BJ (cell line): Measurements from ENCODE around the gene DYDC1. TPM values are rescaled to one million over a fixed set of nuclear protein-coding genes. Genes with fewer than 3 reads are reported as not detected.

ENCODE experiments used
- CTCF ChIA-PET: fragments of 350-600 bp; formaldehyde crosslinking; extraction: SDS; loops from one replicate; lab custom pipeline; 2021; ENCODE audit warnings: antibody characterized with exemption, inconsistent platforms; lab: Yijun Ruan, JAX
- POLR2A ChIA-PET: fragments of 300-600 bp; sonication (Branson Sonifier 250); formaldehyde crosslinking; extraction: SDS; loops from one replicate; lab custom pipeline; 2021; ENCODE audit warnings: antibody characterized with exemption; lab: Charles Lee
- DNase-seq: peaks from one replicate; pipeline ENCODE4 v3.0.0-alpha.2; 2011; ENCODE audit warnings: low read depth
- H3K27me3 ChIP-seq: 2 replicates; pipeline ENCODE4 v1.6.0; 2011; ENCODE audit warnings: low read length; ENCODE audit not compliant: control insufficient read depth, insufficient read depth
- H3K36me3 ChIP-seq: 2 replicates; pipeline ENCODE4 v1.5.1; 2011; ENCODE audit warnings: low read length; ENCODE audit not compliant: control insufficient read depth, insufficient read depth
- H3K4me3 ChIP-seq: 2 replicates; pipeline ENCODE4 v1.5.1; 2011; ENCODE audit warnings: low read depth, mild to moderate bottlenecking, control low read depth, low read length
- polyA plus RNA-seq: library from polyadenylated mRNA; depleted of rRNA; stranded (reverse); fragments of >200 nt; gene quantifications from 2 replicates; pipeline ENCODE4 v1.2.3, GENCODE V29; 2011
- TF ChIP-seq, protein P1 (sequence below): IDR thresholded peaks from 2 replicates; pipeline ENCODE4 v1.5.1; 2011; ENCODE audit warnings: low read depth, mild to moderate bottlenecking, control low read depth, inconsistent platforms, low read length, moderate library complexity; ENCODE audit not compliant: insufficient read depth

Gene DYDC1
- polyA plus RNA-seq, 1 experiment, result not detected

DNA sequence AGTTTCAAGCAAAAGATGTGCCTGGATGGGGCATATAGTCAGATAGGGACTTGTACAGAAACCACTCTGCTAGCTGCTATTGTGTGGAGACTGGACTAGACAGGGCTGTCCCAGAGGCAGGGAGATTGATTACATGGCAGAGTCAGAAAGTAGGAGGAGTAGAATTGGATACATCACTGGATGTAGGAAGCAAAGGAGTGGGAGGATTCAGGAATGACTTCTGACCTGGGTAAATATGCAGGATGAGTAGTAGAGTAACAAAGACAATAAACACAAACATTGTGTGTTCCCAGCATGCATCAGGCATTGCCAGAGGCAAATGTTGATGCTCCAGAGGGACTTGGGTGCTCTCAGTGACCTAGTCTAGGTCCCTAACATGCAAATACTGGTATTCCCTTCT is 36.2 kb downstream of the DYDC1 start:
- no peak for DNase-seq
- TF ChIP-seq, protein P1, sequence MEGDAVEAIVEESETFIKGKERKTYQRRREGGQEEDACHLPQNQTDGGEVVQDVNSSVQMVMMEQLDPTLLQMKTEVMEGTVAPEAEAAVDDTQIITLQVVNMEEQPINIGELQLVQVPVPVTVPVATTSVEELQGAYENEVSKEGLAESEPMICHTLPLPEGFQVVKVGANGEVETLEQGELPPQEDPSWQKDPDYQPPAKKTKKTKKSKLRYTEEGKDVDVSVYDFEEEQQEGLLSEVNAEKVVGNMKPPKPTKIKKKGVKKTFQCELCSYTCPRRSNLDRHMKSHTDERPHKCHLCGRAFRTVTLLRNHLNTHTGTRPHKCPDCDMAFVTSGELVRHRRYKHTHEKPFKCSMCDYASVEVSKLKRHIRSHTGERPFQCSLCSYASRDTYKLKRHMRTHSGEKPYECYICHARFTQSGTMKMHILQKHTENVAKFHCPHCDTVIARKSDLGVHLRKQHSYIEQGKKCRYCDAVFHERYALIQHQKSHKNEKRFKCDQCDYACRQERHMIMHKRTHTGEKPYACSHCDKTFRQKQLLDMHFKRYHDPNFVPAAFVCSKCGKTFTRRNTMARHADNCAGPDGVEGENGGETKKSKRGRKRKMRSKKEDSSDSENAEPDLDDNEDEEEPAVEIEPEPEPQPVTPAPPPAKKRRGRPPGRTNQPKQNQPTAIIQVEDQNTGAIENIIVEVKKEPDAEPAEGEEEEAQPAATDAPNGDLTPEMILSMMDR, result no peak
- ChIA-PET POLR2A (no interaction called here), CTCF (interaction anchor here (1.1 kb wide), 1 partner anchor 379 kb away, joined by 3 read pairs; no protein-coding TSS in a partner anchor)
- Histone ChIP-seq H3K4me3 (no peak overlapping the region), H3K27me3 (no peaks in the 10 kb centered on the region), H3K36me3 (no peaks in the 10 kb centered on the region)

DNA sequence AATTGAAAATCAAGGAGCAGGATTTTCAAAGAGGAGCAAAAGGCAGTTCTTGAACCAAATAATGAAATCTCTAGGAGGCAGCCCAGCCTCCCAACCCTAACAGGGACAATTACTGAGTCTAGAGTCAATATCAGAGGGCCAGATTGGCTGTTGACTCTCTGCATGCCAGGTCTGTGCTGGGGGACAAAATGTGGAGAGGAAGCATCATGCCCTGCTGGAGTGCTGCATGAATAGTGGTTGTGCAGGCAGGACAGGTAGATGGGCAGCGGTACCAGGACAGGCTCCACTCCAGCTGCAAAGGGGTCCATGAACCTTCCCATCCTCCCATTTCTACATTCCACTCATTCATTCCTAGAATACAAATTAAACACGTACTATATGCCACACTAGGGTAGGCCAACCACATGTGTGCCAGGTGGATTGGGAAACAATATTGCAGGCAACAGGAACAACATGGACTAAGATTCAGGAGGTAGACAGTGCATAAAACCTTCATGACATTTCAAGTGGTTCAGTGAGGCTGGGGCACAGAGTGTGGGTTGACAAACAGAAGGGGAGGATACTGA is 36.7 kb downstream of the DYDC1 start:
- Histone ChIP-seq H3K27me3 (no peaks in the 10 kb centered on the region), H3K36me3 (no peaks in the 10 kb centered on the region), H3K4me3 (no peak overlapping the region)
- POLR2A ChIA-PET, result no interaction called here
- TF ChIP-seq, protein P1, result no peak
- CTCF ChIA-PET, result no interaction called here
- DNase-seq, result no peak

DNA sequence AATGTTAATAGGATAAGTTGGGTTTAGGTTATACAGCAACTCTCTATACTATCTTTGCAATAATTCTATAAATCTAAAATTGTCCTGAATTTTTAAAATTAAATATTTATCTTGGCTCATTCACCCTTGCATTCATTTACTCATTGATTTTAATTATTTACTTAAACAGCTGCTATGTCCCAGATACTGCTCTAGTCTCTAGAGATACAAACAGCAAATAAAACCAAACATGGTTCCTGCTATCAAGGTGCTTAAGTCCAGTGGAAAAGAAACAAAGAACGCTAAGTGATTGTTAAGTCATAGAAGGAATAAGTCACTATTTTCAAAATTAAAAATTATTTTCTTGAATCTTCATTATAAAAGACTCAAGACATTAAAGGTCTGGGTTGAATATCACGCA is 37.2 kb downstream of the DYDC1 start:
- POLR2A ChIA-PET, result no interaction called here
- TF ChIP-seq, protein P1, result no peak
- CTCF ChIA-PET, result no interaction called here
- no peak overlapping the region for H3K4me3 ChIP-seq
- no peaks in the 10 kb centered on the region for H3K27me3 ChIP-seq
- no peak for DNase-seq
- H3K36me3 ChIP-seq, result no peaks in the 10 kb centered on the region

DNA sequence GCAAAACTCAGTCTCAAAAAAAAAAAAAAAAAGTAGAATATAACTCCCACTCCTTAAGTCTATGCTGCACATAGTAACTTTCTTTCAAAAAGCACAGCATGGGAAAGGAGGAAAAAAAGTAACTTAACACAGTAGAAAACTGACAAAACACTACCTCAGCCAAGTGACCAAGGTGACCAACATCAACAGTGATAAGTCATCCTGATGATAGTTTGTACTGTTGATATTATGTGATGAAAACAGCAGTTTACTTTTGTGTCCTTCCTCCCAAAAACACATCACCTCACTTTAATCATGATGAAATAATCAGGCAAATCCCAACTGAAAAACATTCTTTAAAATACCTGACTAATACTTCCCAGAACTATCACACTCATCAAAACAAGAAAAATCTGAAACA is 37.8 kb downstream of the DYDC1 start:
- no peaks in the 10 kb centered on the region for H3K36me3 ChIP-seq
- H3K27me3 ChIP-seq, result no peaks in the 10 kb centered on the region
- no peak for DNase-seq
- TF ChIP-seq, protein P1, result no peak
- ChIA-PET CTCF (no interaction called here), POLR2A (no interaction called here)
- no peak overlapping the region for H3K4me3 ChIP-seq

DNA sequence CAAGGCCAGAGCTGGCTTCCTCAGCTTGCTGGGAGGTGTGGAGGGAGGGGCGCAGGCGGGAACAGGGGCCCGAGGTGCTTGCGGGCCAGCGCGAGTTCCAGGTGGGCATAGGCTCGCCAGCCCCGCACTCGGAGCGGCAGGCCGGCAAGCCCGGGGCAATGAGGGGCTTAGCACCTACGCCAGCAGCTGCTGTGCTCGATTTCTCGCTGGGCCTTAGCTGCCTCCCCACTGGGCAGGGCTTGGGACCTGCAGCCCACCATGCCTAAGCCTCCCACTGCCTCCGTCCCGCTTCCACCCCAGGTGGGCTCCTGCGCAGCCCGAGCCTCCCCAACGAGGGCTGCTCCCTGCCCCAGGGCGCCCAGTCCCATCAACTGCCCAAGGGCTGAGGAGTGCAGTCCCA is 41.2 kb downstream of the DYDC1 start:
- Histone ChIP-seq H3K4me3 (no peak overlapping the region), H3K36me3 (no peaks in the 10 kb centered on the region), H3K27me3 (no peaks in the 10 kb centered on the region)
- TF ChIP-seq, protein P1, result no peak
- DNase-seq, result no peak
- ChIA-PET POLR2A (no interaction called here), CTCF (no interaction called here)
